Fibroblast of lung (primary cell): ENCODE results near the gene CMIP. TPM values are rescaled to one million over a fixed set of nuclear protein-coding genes. Genes with fewer than 3 reads are reported as not detected.

Experiments used
- DNase-seq, 2 donors: peaks; one replicate each; pipeline versions ENCODE4 v3.0.0 to v3.0.0-alpha.2; 2010; ENCODE audit warnings: low read depth in 2 of 2
- H2AFZ ChIP-seq: 2 replicates; pipeline ENCODE4 v1.5.1; 2012; ENCODE audit warnings: low read length, control low read depth, inconsistent platforms
- H3K27ac ChIP-seq: 2 replicates; pipeline ENCODE4 v1.5.1; 2011; ENCODE audit warnings: low read length, control low read depth; ENCODE audit not compliant: insufficient read depth
- H3K27me3 ChIP-seq: 2 replicates; pipeline ENCODE4 v1.5.1; 2011; ENCODE audit warnings: mild to moderate bottlenecking, low read length; ENCODE audit not compliant: control insufficient read depth, insufficient read depth
- H3K36me3 ChIP-seq: 2 replicates; pipeline ENCODE4 v1.5.1; 2011; ENCODE audit warnings: low read length; ENCODE audit not compliant: control insufficient read depth, insufficient read depth
- H3K4me1 ChIP-seq: 2 replicates; pipeline ENCODE4 v1.5.1; 2011; ENCODE audit warnings: low read length; ENCODE audit not compliant: control insufficient read depth, insufficient read depth; ENCODE audit errors: extremely low read depth
- H3K4me2 ChIP-seq: 2 replicates; pipeline ENCODE4 v1.5.1; 2011; ENCODE audit warnings: low read length, control low read depth; ENCODE audit not compliant: insufficient read depth; ENCODE audit errors: extremely low read depth
- H3K4me3 ChIP-seq, 4 experiments: fragments of 200-600 bp in 1 of 4; sonication (generic) in 1 of 4; replicated peaks in 1 of 4; 2 replicates each; pipeline ENCODE4 v1.5.1; 2011 to 2016; ENCODE audit warnings: low read length in 4 of 4, low read depth in 3 of 4, mild to moderate bottlenecking in 3 of 4, control low read depth in 2 of 4, inconsistent platforms in 1 of 4, mixed read lengths in 1 of 4; ENCODE audit not compliant: insufficient read depth in 1 of 4; ENCODE audit errors: control extremely low read depth in 1 of 4
- H3K79me2 ChIP-seq: 2 replicates; pipeline ENCODE4 v1.5.1; 2012; ENCODE audit warnings: mild to moderate bottlenecking, low read length, inconsistent platforms; ENCODE audit not compliant: control insufficient read depth, insufficient read depth
- H3K9ac ChIP-seq: 2 replicates; pipeline ENCODE4 v1.5.1; 2011; ENCODE audit warnings: mild to moderate bottlenecking, low read length, control low read depth; ENCODE audit not compliant: insufficient read depth
- H3K9me3 ChIP-seq: 2 replicates; pipeline ENCODE4 v1.5.1; 2012; ENCODE audit warnings: low read depth, low read length; ENCODE audit not compliant: control insufficient read depth, insufficient read depth
- H4K20me1 ChIP-seq: 2 replicates; pipeline ENCODE4 v1.5.1; 2011; ENCODE audit warnings: low read length; ENCODE audit not compliant: control insufficient read depth, insufficient read depth; ENCODE audit errors: extremely low read depth
- EZH2 ChIP-seq: IDR thresholded peaks from 2 replicates; pipeline ENCODE4 v1.5.1; 2012; ENCODE audit warnings: low read length, control low read depth, mild to moderate bottlenecking; ENCODE audit errors: missing control alignments
- polyA plus RNA-seq, 2 donors: library from polyadenylated mRNA; depleted of rRNA in 1 of 2; stranded (reverse) in 1 of 2; unstranded in 1 of 2; fragments of >200 nt; gene quantifications; 2 replicates each; pipeline ENCODE4 v1.2.1, GENCODE V29; 2011 to 2012; ENCODE audit warnings: missing spikeins in 1 of 2
- total RNA-seq: library from RNA; depleted of rRNA; stranded (reverse); fragments of >200 nt; gene quantifications from 2 replicates; pipeline ENCODE4 v1.2.1, GENCODE V29; 2014
- TF ChIP-seq, protein P1 (sequence below), 2 donors: IDR thresholded peaks in 1 of 2; conservative IDR thresholded peaks in 1 of 2; 1 replicate in 1 of 2; 2 replicates in 1 of 2; pipeline ENCODE4 v1.5.1; 2011 to 2012; ENCODE audit warnings: low read length in 2 of 2, control low read depth in 1 of 2, inconsistent platforms in 1 of 2, low read depth in 1 of 2, mild to moderate bottlenecking in 1 of 2

The CMIP gene
- total and polyA plus RNA-seq, 2 donors (not counting 1 experiment from before 2014, with no cell fraction given) = 1.9 to 5.1 TPM

DNA sequence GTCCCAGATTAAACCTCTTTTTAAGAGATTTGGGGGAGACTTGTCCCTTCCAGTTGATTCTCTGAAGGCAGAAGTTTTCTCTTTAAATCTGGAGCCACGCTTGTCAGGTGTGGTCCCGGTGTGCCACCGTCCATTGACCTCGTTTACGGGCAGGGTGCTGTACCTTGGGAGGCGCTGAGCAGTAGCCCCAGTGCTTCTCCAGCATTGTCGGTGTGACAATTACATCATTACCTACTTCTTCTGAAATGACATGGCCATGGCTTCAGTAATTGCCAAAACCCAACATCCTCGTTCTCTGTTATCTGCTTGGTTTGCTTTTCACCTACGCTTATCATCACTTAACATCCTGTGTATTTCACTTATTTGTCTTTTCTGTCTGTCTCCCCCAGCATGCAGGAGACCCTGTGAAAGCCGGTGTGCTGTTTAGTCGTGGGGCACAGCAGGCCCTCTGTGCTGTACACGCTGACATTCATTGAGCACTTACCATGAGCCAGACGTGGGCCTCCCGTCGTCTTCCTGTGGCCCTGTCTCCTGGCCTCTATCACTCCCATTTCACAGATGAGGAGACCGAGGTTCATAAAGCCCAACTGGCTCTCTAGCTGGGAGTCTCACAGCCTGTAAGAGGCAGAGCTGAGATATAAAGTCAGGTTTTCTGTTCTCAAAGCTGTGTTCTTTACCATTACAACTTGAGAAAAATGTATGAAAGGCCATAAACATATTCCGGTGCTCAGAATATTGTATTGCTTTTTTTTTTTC lies 143.9 kb downstream of the CMIP start:
- no peaks in the 10 kb centered on the region for H4K20me1 ChIP-seq
- H3K79me2 ChIP-seq = no peaks in the 10 kb centered on the region
- no peak overlapping the region for H2AFZ ChIP-seq
- H3K4me1 ChIP-seq = peaks cover 4% of the 10 kb centered on the region
- no peaks in the 10 kb centered on the region for H3K9me3 ChIP-seq
- H3K36me3 ChIP-seq = no peaks in the 10 kb centered on the region
- H3K27me3 ChIP-seq = no peaks in the 10 kb centered on the region
- DNase-seq = no peak
- H3K4me2 ChIP-seq = no peak overlapping the region
- no peak overlapping the region for H3K27ac ChIP-seq
- TF ChIP-seq, protein P1, sequence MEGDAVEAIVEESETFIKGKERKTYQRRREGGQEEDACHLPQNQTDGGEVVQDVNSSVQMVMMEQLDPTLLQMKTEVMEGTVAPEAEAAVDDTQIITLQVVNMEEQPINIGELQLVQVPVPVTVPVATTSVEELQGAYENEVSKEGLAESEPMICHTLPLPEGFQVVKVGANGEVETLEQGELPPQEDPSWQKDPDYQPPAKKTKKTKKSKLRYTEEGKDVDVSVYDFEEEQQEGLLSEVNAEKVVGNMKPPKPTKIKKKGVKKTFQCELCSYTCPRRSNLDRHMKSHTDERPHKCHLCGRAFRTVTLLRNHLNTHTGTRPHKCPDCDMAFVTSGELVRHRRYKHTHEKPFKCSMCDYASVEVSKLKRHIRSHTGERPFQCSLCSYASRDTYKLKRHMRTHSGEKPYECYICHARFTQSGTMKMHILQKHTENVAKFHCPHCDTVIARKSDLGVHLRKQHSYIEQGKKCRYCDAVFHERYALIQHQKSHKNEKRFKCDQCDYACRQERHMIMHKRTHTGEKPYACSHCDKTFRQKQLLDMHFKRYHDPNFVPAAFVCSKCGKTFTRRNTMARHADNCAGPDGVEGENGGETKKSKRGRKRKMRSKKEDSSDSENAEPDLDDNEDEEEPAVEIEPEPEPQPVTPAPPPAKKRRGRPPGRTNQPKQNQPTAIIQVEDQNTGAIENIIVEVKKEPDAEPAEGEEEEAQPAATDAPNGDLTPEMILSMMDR (conservative IDR thresholded peaks at IDR 0.05 in 1 of 2, IDR thresholded peaks at IDR 0.05 in 1 of 2; ENCODE audit: low read depth in 1 of 2, low read length in 2 of 2) = no peak
- TF ChIP-seq EZH2 = no peak
- no peak overlapping the region for H3K9ac ChIP-seq
- no peak overlapping the region for H3K4me3 ChIP-seq

DNA sequence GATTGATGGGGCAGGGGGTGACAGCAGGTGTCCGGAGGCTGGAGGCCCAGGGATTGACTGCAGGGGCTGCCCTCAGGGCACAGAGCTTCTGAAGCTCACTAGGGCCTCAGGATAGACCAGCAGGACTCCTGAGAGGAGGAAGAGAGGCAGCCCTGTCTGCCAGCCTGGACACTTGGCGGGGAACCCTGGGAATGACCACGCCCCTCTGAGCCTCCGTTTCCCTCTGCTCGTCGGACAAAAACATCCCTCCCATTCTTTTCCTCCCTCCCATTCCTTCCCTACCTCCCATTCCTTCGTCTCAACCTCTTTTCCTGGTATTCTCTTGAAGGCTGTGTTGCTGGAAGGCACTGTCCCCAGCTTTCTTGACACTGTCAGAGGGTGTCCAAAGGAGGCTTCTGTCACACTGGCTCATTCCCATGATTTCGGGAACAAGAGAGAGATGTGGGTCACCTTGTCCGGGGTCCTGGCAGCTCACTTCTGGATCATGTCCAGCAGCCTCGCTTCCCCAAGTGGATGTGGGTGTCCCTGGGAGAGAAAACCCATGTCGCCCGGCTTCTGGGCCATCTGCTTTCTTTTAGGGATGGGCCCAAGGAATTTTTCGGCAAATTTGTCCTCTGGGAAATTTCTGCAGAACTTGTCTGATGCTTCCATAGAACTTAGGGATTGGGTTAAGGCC lies 145.5 kb downstream of the CMIP start:
- H2AFZ ChIP-seq = no peak overlapping the region
- no peak overlapping the region for H3K27ac ChIP-seq
- TF ChIP-seq EZH2 = no peak
- TF ChIP-seq, protein P1 (conservative IDR thresholded peaks at IDR 0.05 in 1 of 2, IDR thresholded peaks at IDR 0.05 in 1 of 2; ENCODE audit: low read depth in 1 of 2, low read length in 2 of 2) = no peak
- no peaks in the 10 kb centered on the region for H3K79me2 ChIP-seq
- H3K4me3 ChIP-seq = no peak overlapping the region
- no peaks in the 10 kb centered on the region for H3K9me3 ChIP-seq
- no peaks in the 10 kb centered on the region for H3K27me3 ChIP-seq
- no peaks in the 10 kb centered on the region for H4K20me1 ChIP-seq
- DNase-seq = no peak
- no peaks in the 10 kb centered on the region for H3K4me1 ChIP-seq
- H3K4me2 ChIP-seq = no peak overlapping the region
- no peaks in the 10 kb centered on the region for H3K36me3 ChIP-seq
- H3K9ac ChIP-seq = no peak overlapping the region

DNA sequence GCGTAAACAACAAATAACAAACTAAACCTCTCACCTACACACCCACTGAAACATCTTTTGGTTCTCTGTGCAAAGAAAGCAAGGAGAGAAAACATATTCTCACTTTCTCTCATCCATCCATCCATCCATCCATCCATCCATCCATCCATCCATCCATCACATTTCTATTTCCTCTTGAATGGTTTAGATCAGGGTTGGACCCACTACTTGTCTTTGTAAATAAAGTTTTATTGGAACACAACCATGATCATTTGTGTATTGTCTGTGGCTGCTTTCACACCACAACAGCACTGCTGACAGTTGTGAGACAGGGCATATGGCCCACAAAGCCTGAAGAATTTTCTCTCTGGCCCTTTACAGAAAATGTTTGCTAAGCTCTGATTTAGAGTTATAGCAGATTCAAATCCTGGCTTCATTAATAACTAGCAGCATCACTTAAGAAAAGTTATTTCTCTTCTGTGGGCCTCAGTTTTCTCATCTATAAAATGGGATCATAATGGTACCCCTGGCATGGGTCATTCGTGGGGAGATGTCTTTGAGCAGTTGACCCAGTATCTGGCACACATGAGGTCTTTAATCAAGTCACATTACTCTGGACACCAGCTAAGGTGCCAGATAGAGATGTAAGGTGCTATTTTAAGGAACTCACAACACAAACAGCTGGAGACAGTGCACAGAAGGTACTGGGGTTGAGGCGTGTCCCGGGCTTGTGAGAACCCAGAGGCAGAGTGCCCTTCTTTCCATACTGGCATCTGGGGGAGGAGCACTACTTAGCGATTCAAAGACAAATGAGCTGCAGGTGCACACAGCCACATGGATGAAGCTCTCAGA lies 146.3 kb downstream of the CMIP start:
- Histone ChIP-seq H3K4me2 (no peak overlapping the region), H3K9me3 (no peaks in the 10 kb centered on the region), H3K4me3 (no peak overlapping the region), H3K27ac (no peak overlapping the region), H3K79me2 (no peaks in the 10 kb centered on the region), H3K27me3 (no peaks in the 10 kb centered on the region), H4K20me1 (no peaks in the 10 kb centered on the region), H3K9ac (no peak overlapping the region), H3K4me1 (no peaks in the 10 kb centered on the region), H3K36me3 (no peaks in the 10 kb centered on the region), H2AFZ (no peak overlapping the region)
- no peak for DNase-seq
- TF ChIP-seq, protein P1 (conservative IDR thresholded peaks at IDR 0.05 in 1 of 2, IDR thresholded peaks at IDR 0.05 in 1 of 2; ENCODE audit: low read depth in 1 of 2, low read length in 2 of 2) = no peak
- TF ChIP-seq EZH2 = no peak
